CD14-positive monocyte (primary cell): Measurements from ENCODE around the gene RAP2A. TPM values are rescaled to one million over a fixed set of nuclear protein-coding genes. Genes with fewer than 3 reads are reported as not detected.

ENCODE experiments used
- DNase-seq, 3 donors: peaks; one replicate each; pipeline ENCODE4 v3.0.0-alpha.2; 2011 to 2022
- H2AFZ ChIP-seq: 2 replicates; pipeline ENCODE4 v1.6.0; 2012; ENCODE audit warnings: mild to moderate bottlenecking, low read depth, low read length, inconsistent platforms; ENCODE audit not compliant: insufficient read depth, poor library complexity, severe bottlenecking
- H3K27ac ChIP-seq, 2 donors: 1 replicate in 1 of 2; 2 replicates in 1 of 2; pipeline ENCODE4 v1.5.1; 2012 to 2013; ENCODE audit warnings: low read length in 2 of 2, control low read depth in 1 of 2, inconsistent platforms in 1 of 2, low read depth in 1 of 2, mild to moderate bottlenecking in 1 of 2
- H3K27me3 ChIP-seq, 2 donors: one replicate each; pipeline versions ENCODE4 v1.6.0 to v1.6.1; 2011 to 2013; ENCODE audit warnings: low read length in 2 of 2; ENCODE audit not compliant: control insufficient read depth in 2 of 2, insufficient read depth in 2 of 2
- H3K36me3 ChIP-seq, 2 donors: replicated peaks in 1 of 2; 1 replicate in 1 of 2; 2 replicates in 1 of 2; pipeline versions ENCODE4 v1.5.1 to v1.6.1; 2012 to 2013; ENCODE audit warnings: low read length in 2 of 2, control low read depth in 1 of 2, inconsistent platforms in 1 of 2, mild to moderate bottlenecking in 1 of 2; ENCODE audit not compliant: insufficient read depth in 2 of 2, control insufficient read depth in 1 of 2
- H3K4me1 ChIP-seq, 2 donors: 1 replicate in 1 of 2; 2 replicates in 1 of 2; pipeline versions ENCODE4 v1.5.1 to v1.6.1; 2012 to 2013; ENCODE audit warnings: low read length in 2 of 2, control low read depth in 1 of 2, inconsistent platforms in 1 of 2, mild to moderate bottlenecking in 1 of 2, moderate library complexity in 1 of 2; ENCODE audit not compliant: insufficient read depth in 2 of 2, control insufficient read depth in 1 of 2
- H3K4me2 ChIP-seq: replicated peaks from 2 replicates; pipeline ENCODE3; 2012; ENCODE audit warnings: low read length, moderate library complexity, mild to moderate bottlenecking; ENCODE audit not compliant: poor library complexity, severe bottlenecking; ENCODE audit errors: extremely low read depth
- H3K4me3 ChIP-seq, 3 experiments: fragments of 200-600 bp in 1 of 3; sonication (generic) in 1 of 3; replicated peaks in 1 of 3; 1 replicate in 2 of 3; 2 replicates in 1 of 3; pipeline ENCODE4 v1.5.1; 2011 to 2013; ENCODE audit warnings: low read length in 3 of 3, mild to moderate bottlenecking in 3 of 3, control low read depth in 2 of 3, low read depth in 2 of 3, inconsistent platforms in 1 of 3, moderate library complexity in 1 of 3
- H3K79me2 ChIP-seq: 2 replicates; pipeline ENCODE4 v1.6.0; 2012; ENCODE audit warnings: mild to moderate bottlenecking, control low read depth, inconsistent platforms, low read length, moderate library complexity; ENCODE audit not compliant: insufficient read depth
- H3K9ac ChIP-seq: 2 replicates; pipeline ENCODE4 v1.6.0; 2017; ENCODE audit warnings: low read length, mild to moderate bottlenecking; ENCODE audit not compliant: insufficient read depth, poor library complexity, severe bottlenecking
- H3K9me3 ChIP-seq, 2 donors: replicated peaks in 1 of 2; 1 replicate in 1 of 2; 2 replicates in 1 of 2; pipeline versions ENCODE4 v1.5.1 to v1.6.1; 2012 to 2013; ENCODE audit warnings: low read length in 2 of 2, control low read depth in 1 of 2; ENCODE audit not compliant: control insufficient read depth in 1 of 2, insufficient read depth in 1 of 2
- H4K20me1 ChIP-seq: 2 replicates; pipeline ENCODE4 v1.6.0; 2012; ENCODE audit warnings: mild to moderate bottlenecking, low read length, control low read depth, moderate library complexity; ENCODE audit not compliant: insufficient read depth
- H3K27ac Mint-ChIP-seq, 7 donors: one replicate each; pipeline ENCODE4 v1.8.0; 2020; ENCODE audit warnings: mild to moderate bottlenecking in 7 of 7, mixed read lengths in 7 of 7, moderate library complexity in 6 of 7, inconsistent platforms in 2 of 7
- H3K27me3 Mint-ChIP-seq, 3 donors: one replicate each; pipeline ENCODE4 v1.8.0; 2021 to 2022; ENCODE audit warnings: low read depth in 3 of 3, mild to moderate bottlenecking in 3 of 3, mixed read lengths in 3 of 3, moderate library complexity in 3 of 3, inconsistent platforms in 1 of 3
- H3K36me3 Mint-ChIP-seq, 2 donors: one replicate each; pipeline ENCODE4 v1.8.0; 2020; ENCODE audit warnings: mixed read lengths in 2 of 2, inconsistent platforms in 1 of 2, mild to moderate bottlenecking in 1 of 2
- H3K4me1 Mint-ChIP-seq: one replicate; pipeline ENCODE4 v1.8.0; 2020; ENCODE audit warnings: mild to moderate bottlenecking, mixed read lengths
- H3K4me3 Mint-ChIP-seq, 2 donors: one replicate each; pipeline ENCODE4 v1.8.0; 2020; ENCODE audit warnings: mild to moderate bottlenecking in 2 of 2, mixed read lengths in 2 of 2, moderate library complexity in 1 of 2
- H3K9me3 Mint-ChIP-seq, 7 donors: one replicate each; pipeline ENCODE4 v1.8.0; 2020 to 2022; ENCODE audit warnings: mixed read lengths in 7 of 7, mild to moderate bottlenecking in 6 of 7, moderate library complexity in 6 of 7, inconsistent platforms in 2 of 7
- CTCF ChIP-seq: fragments of 200-600 bp; IDR thresholded peaks from one replicate; pipeline ENCODE4 v1.8.0; 2022; ENCODE audit warnings: antibody characterized with exemption, mild to moderate bottlenecking
- WGBS: methylation state at CpG from one replicate; pipeline ENCODE4 v1.1.5; 2013; ENCODE audit warnings: missing lambda C conversion rate; ENCODE audit not compliant: insufficient coverage; 5-methylcytosine and 5-hydroxymethylcytosine counted together
- intact Hi-C, 2 donors: fragments of 100-400 bp; cut with micrococcal nuclease; formaldehyde crosslinking; loops; one replicate each; pipeline versions ENCODE4 v1.15.0 to v1.15.1; 2023
- polyA plus RNA-seq, 3 donors: library from polyadenylated mRNA; depleted of rRNA in 1 of 3; unstranded in 2 of 3; stranded (reverse) in 1 of 3; fragments of 300-500 nt in 2 of 3; fragments of >200 nt in 1 of 3; fragmentation: Illumina TruSeq in 2 of 3; gene quantifications; 1 replicate in 2 of 3; 2 replicates in 1 of 3; pipeline ENCODE4 v1.2.3, GENCODE V29; 2012 to 2021

The RAP2A gene
- polyA plus RNA-seq, 3 donors: 2.3 to 5.3 (median 4.5) TPM

- Histone ChIP-seq H2AFZ (no peak overlapping the region), H3K9ac (no peak overlapping the region), H3K4me2 (no peak overlapping the region), H3K27me3 (no peaks in the 10 kb centered on the region), H3K9me3 (no peaks in the 10 kb centered on the region), H3K27ac (no peak overlapping the region), H3K79me2 (no peaks in the 10 kb centered on the region), H3K36me3 (no peaks in the 10 kb centered on the region), H3K4me1 (no peaks in the 10 kb centered on the region), H4K20me1 (no peaks in the 10 kb centered on the region), H3K4me3 (no peak overlapping the region)
- intact Hi-C loops: no loop called here
- Mint-ChIP-seq H3K4me1 (no peaks in the 10 kb centered on the region), H3K36me3 (no peaks in the 10 kb centered on the region), H3K27ac (no peak overlapping the region), H3K4me3 (no peak overlapping the region), H3K27me3 (peaks cover 1 to 3% (median 2%) of the 10 kb centered on the region in 3 donors), H3K9me3 (peaks cover 0 to 4% (median 0%) of the 10 kb centered on the region in 7 donors)
- no CpG with 5 or more reads among the region's 2 CpGs for WGBS
- no peak for TF ChIP-seq CTCF
- DNase-seq: no peak
Measured at GRCh38 chr13:97478247-97478646, 44.3 kb downstream of the RAP2A start.

GRCh38 chr13:97483465-97483864 is 49.5 kb downstream of the RAP2A start:
- intact Hi-C loops: no loop called here
- Histone ChIP-seq H2AFZ (no peak overlapping the region), H3K4me1 (no peaks in the 10 kb centered on the region), H3K4me3 (no peak overlapping the region), H3K27me3 (no peaks in the 10 kb centered on the region), H3K79me2 (no peaks in the 10 kb centered on the region), H3K4me2 (no peak overlapping the region), H3K27ac (no peak overlapping the region), H3K9ac (no peak overlapping the region), H3K36me3 (no peaks in the 10 kb centered on the region), H3K9me3 (no peaks in the 10 kb centered on the region), H4K20me1 (no peaks in the 10 kb centered on the region)
- TF ChIP-seq CTCF: no peak
- no peak for DNase-seq
- Mint-ChIP-seq H3K9me3 (peaks cover 0 to 10% (median 2%) of the 10 kb centered on the region in 7 donors), H3K4me1 (no peaks in the 10 kb centered on the region), H3K4me3 (no peak overlapping the region), H3K36me3 (no peaks in the 10 kb centered on the region), H3K27me3 (peaks cover 0 to 6% (median 1%) of the 10 kb centered on the region in 3 donors), H3K27ac (no peak overlapping the region)
- WGBS: no CpG with 5 or more reads among the region's 1 CpG
